Heart right ventricle (tissue), 16 donors: ENCODE results near the gene RIN3. TPM values are rescaled to one million over a fixed set of nuclear protein-coding genes. Genes with fewer than 3 reads are reported as not detected.

ENCODE experiments used
- ATAC-seq, 8 donors: fragments of 200-7000 bp; cut with Tn5 transposase; one replicate each; pipeline ENCODE4 v1.9.1; 2020; ENCODE audit warnings: mild to moderate bottlenecking in 8 of 8, moderate library complexity in 8 of 8, moderate number of reproducible peaks in 1 of 8
- DNase-seq, 2 donors: peaks; one replicate each; pipeline ENCODE4 v3.0.0-alpha.2; 2020
- H3K27ac ChIP-seq, 10 donors: fragments of 200-600 bp; sonication (generic) in 2 of 10; one replicate each; pipeline versions ENCODE4 v1.5.0 to v1.8.0; 2020 to 2022; ENCODE audit warnings: mild to moderate bottlenecking in 3 of 10
- H3K27me3 ChIP-seq, 7 donors: fragments of 200-600 bp; one replicate each; pipeline ENCODE4 v1.8.0; 2021 to 2022; ENCODE audit warnings: mild to moderate bottlenecking in 2 of 7
- H3K36me3 ChIP-seq, 9 donors: fragments of 200-600 bp; sonication (generic) in 1 of 9; one replicate each; pipeline versions ENCODE4 v1.5.0 to v1.8.0; 2020 to 2022; ENCODE audit warnings: mild to moderate bottlenecking in 2 of 9
- H3K4me1 ChIP-seq, 9 donors: fragments of 200-600 bp; sonication (generic) in 1 of 9; one replicate each; pipeline versions ENCODE4 v1.5.0 to v1.8.0; 2020 to 2022; ENCODE audit warnings: mild to moderate bottlenecking in 4 of 9
- H3K4me3 ChIP-seq, 10 donors: fragments of 200-600 bp; sonication (generic) in 2 of 10; one replicate each; pipeline versions ENCODE4 v1.5.0 to v1.8.0; 2020 to 2022; ENCODE audit warnings: mild to moderate bottlenecking in 7 of 10, moderate library complexity in 2 of 10
- H3K9me3 ChIP-seq, 11 donors: fragments of 200-600 bp in 10 of 11; sonication (generic) in 2 of 11; one replicate each; pipeline versions ENCODE4 v1.5.0 to v1.8.0; 2013 to 2022; ENCODE audit warnings: mild to moderate bottlenecking in 2 of 11, control low read depth in 1 of 11, moderate library complexity in 1 of 11
- WGBS, 2 donors: extraction: QIAGEN DNeasy Blood & Tissue Kit; methylation state at CpG; one replicate each; pipeline ENCODE4 v1.1.7; 2013; ENCODE audit warnings: inconsistent platforms in 1 of 2; 5-methylcytosine and 5-hydroxymethylcytosine counted together
- intact Hi-C, 10 donors: fragments of 100-400 bp; cut with DNase I; formaldehyde crosslinking; loops; one replicate each; pipeline versions ENCODE4 v1.11.1 to v1.14.2; 2022
- polyA plus RNA-seq, 2 donors: library from polyadenylated mRNA; stranded (reverse); fragments of 200-250 nt; gene quantifications; one replicate each; pipeline ENCODE4 v1.2.3, GENCODE V29; 2013
- total RNA-seq, 10 donors: library from RNA; stranded (reverse); fragmentation: NEBNext Ultra II Directional in 3 of 10; extraction: Animal tissue kit (Norgen Biotek cat#: 25700) in 3 of 10; gene quantifications; one replicate each; pipeline versions ENCODE4 v1.2.1 to v1.2.4, GENCODE V29; 2021 to 2023
- TF ChIP-seq, protein P1 (sequence below), 9 donors: fragments of 200-600 bp; sonication (generic) in 2 of 9; IDR thresholded peaks; one replicate each; pipeline versions ENCODE4 v1.5.0 to v1.8.0; 2021 to 2022; ENCODE audit warnings: antibody characterized with exemption in 9 of 9, mild to moderate bottlenecking in 5 of 9, moderate library complexity in 1 of 9
- donor health status: Arrhythmogenic right ventricular cardiomyopathy.
- donor health status: ischemic (EF 13 %, LVEDD 7.1; RV severe dilation, severe dysfunction).
- donor health status: healthy with polysubstance abuse.
- donor health status: DM: no; HTN: yes; CAD: no.
- donor health status: DM: no; HTN: no; CAD: no.
- donor health status: ischemic (EF 25% LVEDD 6.9; RV normal size, moderate dysfunction).
- donor health status: ischemic (EF 25% LVEDD 5.7; RV mildly dilated, moderate dysfunction).
- donor health status: healthy.
- donor health status: DM: yes; HTN: yes; CAD: no.
- donor health status: Ischemic cardiomyopathy.
- donor health status: ischemic (EF 35%, LVEDD 5.7; RV mildly dilated, moderate dysfunction).
- donor health status: nonischemic (EF 11% LVEDD 7.7; RV severe dilation, severe dysfunction).
- donor health status: DM: yes; HTN: yes; CAD: no.
- donor health status: PGD.
- donor health status: ischemic (EF 29% LVEDD 5.4; RV normal size, mild dysfunction).
- donor health status: nonischemic (EF 23%, LVEDD 6.1; RV moderate dilation, normal function).

RIN3 gene
- total and polyA plus RNA-seq, 12 donors: 7.2 to 24.0 (median 12.2) TPM

DNA sequence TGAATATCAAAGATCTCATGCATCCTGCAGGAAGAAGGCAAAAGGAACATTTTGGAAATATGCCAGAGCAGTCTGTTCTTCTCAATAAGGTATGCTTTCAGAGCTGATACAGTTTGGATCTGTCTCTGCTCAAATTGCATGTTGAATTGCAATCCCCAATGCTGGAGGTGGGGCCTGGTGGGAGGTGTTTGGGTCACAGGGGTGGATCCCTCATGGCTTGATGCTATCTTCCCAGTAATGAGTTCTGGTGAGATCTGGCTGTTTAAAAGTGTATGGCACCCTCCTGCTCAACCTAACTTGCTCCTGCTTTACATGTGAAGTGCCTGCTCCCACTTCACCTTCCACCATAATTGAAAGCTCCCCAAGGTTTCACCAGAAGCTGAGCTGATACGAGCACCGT, 76.6 kb downstream of the RIN3 start:
- DNase-seq (no peak), ATAC-seq (no peak)
- WGBS, 2 donors: 86 to 88% methylated on average over 2 of the region's 2 CpGs
- TF ChIP-seq, protein P1, sequence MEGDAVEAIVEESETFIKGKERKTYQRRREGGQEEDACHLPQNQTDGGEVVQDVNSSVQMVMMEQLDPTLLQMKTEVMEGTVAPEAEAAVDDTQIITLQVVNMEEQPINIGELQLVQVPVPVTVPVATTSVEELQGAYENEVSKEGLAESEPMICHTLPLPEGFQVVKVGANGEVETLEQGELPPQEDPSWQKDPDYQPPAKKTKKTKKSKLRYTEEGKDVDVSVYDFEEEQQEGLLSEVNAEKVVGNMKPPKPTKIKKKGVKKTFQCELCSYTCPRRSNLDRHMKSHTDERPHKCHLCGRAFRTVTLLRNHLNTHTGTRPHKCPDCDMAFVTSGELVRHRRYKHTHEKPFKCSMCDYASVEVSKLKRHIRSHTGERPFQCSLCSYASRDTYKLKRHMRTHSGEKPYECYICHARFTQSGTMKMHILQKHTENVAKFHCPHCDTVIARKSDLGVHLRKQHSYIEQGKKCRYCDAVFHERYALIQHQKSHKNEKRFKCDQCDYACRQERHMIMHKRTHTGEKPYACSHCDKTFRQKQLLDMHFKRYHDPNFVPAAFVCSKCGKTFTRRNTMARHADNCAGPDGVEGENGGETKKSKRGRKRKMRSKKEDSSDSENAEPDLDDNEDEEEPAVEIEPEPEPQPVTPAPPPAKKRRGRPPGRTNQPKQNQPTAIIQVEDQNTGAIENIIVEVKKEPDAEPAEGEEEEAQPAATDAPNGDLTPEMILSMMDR (IDR thresholded peaks at IDR 0.05): no peak
- intact Hi-C loops: loop anchor here in 1 of 10 donors (10.0 kb wide), 1 partner anchor 465 kb away; the partner anchor contains the start of genes CPSF2 and NDUFB1
- no peak overlapping the region for H3K27ac ChIP-seq
- peaks cover 0 to 13% (median 0%) of the 10 kb centered on the region in 11 donors for H3K9me3 ChIP-seq
- H3K27me3 ChIP-seq: no peaks in the 10 kb centered on the region
- no peak overlapping the region for H3K4me3 ChIP-seq
- peaks cover 0 to 48% (median 18%) of the 10 kb centered on the region in 9 donors for H3K4me1 ChIP-seq
- H3K36me3 ChIP-seq: peaks cover 0 to 10% (median 0%) of the 10 kb centered on the region in 9 donors

DNA sequence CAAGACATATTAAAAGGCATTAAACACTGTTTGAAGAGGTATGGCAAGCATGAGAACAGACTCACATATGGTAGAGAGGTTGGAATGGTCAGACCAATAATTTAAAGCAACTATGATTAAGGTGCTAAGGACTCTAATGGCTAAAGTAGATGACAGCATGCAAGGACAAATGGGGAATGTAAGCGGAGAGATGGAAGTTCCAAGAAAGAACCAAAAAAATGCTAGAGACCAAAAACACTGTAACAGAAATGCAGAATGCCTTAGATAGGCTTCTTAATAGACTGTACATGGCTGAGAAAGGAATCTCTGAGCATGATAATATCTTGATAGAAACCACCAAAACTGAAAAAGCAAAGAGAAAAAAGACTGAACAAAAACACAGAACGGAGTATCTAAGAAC, 77.4 kb downstream of the RIN3 start:
- H3K4me3 ChIP-seq: no peak overlapping the region
- intact Hi-C loops: loop anchor here in 1 of 10 donors (10.0 kb wide), 1 partner anchor 466 kb away; the partner anchor contains the start of genes CPSF2 and NDUFB1
- peaks cover 0 to 10% (median 0%) of the 10 kb centered on the region in 9 donors for H3K36me3 ChIP-seq
- DNase-seq (no peak), ATAC-seq (no peak)
- no peak overlapping the region for H3K27ac ChIP-seq
- TF ChIP-seq, protein P1 (IDR thresholded peaks at IDR 0.05): no peak
- 0 to 24% methylated on average over 2 of the region's 2 CpGs for WGBS, 2 donors
- no peaks in the 10 kb centered on the region for H3K27me3 ChIP-seq
- H3K9me3 ChIP-seq: peaks cover 0 to 13% (median 0%) of the 10 kb centered on the region in 11 donors
- H3K4me1 ChIP-seq: peaks cover 0 to 40% (median 14%) of the 10 kb centered on the region in 9 donors

DNA sequence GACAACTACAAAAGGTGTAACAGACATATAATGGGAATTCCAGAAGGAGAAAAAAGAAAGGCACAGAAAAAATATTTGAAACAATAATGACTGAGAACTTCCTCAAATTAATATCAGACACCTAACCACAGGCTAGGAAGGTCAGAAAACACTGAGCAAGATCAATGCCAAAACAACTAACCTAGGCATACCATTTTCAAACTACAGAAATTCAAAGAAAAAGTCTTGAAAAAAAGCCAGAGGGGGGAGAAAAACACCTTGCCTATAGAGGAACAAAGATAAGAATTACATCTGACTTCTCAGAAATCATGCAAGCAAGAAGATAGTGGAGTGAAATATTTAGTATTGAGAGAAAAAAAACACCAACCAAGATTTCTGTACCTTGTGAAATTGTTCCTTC, 77.8 kb downstream of the RIN3 start:
- intact Hi-C loops: loop anchor here in 1 of 10 donors (10.0 kb wide), 1 partner anchor 467 kb away; the partner anchor contains the start of genes CPSF2 and NDUFB1
- Histone ChIP-seq H3K36me3 (peaks cover 0 to 10% (median 0%) of the 10 kb centered on the region in 9 donors), H3K4me1 (peaks cover 0 to 36% (median 10%) of the 10 kb centered on the region in 9 donors), H3K27me3 (no peaks in the 10 kb centered on the region), H3K4me3 (no peak overlapping the region), H3K9me3 (peaks cover 0 to 13% (median 0%) of the 10 kb centered on the region in 11 donors), H3K27ac (no peak overlapping the region)
- TF ChIP-seq, protein P1 (IDR thresholded peaks at IDR 0.05): no peak
- no peak for ATAC-seq
- DNase-seq: no peak

DNA sequence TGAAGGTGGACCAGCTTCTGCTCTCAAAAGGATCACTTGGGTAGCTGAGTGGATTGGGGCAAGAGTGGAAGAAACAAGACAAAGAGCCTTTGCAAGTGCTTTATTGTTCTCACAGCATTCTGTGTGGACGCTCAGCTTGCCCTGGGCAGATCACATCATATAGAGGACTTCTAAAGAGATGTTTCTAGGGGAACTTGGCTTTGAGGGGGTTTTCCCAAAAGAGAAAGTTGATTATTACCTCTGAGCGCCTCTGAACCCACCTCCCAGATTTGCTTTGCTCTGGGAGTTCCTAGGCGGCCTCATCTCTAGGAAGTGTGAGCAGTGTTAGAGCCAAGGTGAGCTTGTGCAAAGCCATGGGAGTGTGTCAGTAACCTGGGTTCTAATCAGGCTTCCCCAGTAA, 81.7 kb downstream of the RIN3 start:
- Histone ChIP-seq H3K9me3 (peaks cover 0 to 22% (median 0%) of the 10 kb centered on the region in 11 donors), H3K4me1 (peaks cover 0 to 11% (median 0%) of the 10 kb centered on the region in 9 donors), H3K27me3 (no peaks in the 10 kb centered on the region), H3K4me3 (no peak overlapping the region), H3K36me3 (peaks cover 0 to 11% (median 0%) of the 10 kb centered on the region in 9 donors), H3K27ac (no peak overlapping the region)
- TF ChIP-seq, protein P1 (IDR thresholded peaks at IDR 0.05): no peak
- no peak for DNase-seq
- WGBS, 2 donors: 96 to 100% methylated on average over 3 of the region's 3 CpGs
- intact Hi-C loops: loop anchor here in 1 of 10 donors (10.0 kb wide), 1 partner anchor 470 kb away; the partner anchor contains the start of genes CPSF2 and NDUFB1
- ATAC-seq: no peak
